ENCODE data around the gene ENTPD5.
A peak's percentile ranks its signal among the peaks of the same experiment; 100 is the strongest.

ENTPD5 gene

GRCh38 chr14:74048281-74048680 is 29.2 kb upstream of the ENTPD5 start:
- no peak for TF ChIP-seq CTCF (IDR thresholded peaks at IDR 0.05; ENCODE audit: low read depth, low read length)
- DNase-seq (ENCODE audit: extremely low read depth, low read depth) = no peak

GRCh38 chr14:74045522-74045921 is 26.4 kb upstream of the ENTPD5 start:
- TF ChIP-seq CTCF (IDR thresholded peaks at IDR 0.05; ENCODE audit: low read depth, low read length) = no peak
- no peak for DNase-seq (ENCODE audit: extremely low read depth, low read depth)

DNA sequence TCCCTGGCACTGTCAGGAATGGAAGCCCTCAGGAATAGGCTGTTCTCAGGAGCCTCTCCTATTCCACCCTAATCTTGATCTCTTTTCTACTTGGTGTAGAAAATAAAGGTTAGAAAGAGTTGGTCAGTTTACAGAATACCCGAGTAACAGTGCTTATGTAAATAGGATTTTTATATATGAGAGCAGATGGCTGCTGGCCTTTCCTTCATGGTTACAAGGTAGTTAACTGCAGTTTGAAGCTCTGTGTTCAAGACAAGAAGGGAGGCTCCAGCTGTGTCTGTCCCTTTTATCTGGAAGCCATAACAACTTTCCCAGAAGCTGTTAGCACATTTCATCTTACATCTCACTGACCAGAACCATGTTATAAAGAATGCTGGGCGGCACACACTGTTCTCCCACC is 23.2 kb upstream of the ENTPD5 start:
- no peak for DNase-seq (ENCODE audit: extremely low read depth, low read depth)
- TF ChIP-seq CTCF (IDR thresholded peaks at IDR 0.05; ENCODE audit: low read depth, low read length) = no peak

GRCh38 chr14:74038020-74038859 is 19.2 kb upstream of the ENTPD5 start:
- peak; percentile 60 for TF ChIP-seq CTCF (IDR thresholded peaks at IDR 0.05; ENCODE audit: low read depth, low read length)
- DNase-seq (ENCODE audit: extremely low read depth, low read depth) = peak; percentile 16

- no peak for DNase-seq (ENCODE audit: extremely low read depth, low read depth)
- no peak for TF ChIP-seq CTCF (IDR thresholded peaks at IDR 0.05; ENCODE audit: low read depth, low read length)
Measured at GRCh38 chr14:74035556-74035955, 16.5 kb upstream of the ENTPD5 start.

DNA sequence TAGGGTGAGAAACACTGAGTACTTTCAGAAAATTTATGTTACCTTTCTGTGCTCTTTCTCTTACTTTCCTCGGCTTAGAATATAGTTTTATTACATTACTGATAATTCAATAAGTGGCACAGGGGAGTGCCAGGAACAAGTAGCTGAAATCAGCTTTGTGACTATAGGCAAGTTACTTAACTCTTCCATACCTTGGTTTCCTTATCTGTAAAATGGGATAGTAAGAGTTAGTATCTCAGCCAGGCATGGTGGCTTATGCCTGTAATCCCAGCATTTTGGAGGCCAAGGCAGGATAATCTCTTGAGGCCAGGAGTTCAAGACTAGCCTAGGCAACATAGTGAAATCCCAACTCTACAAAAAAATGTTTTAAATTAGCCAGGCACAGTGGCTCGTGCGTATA is 15.5 kb upstream of the ENTPD5 start:
- DNase-seq (ENCODE audit: extremely low read depth, low read depth) = no peak
- no peak for TF ChIP-seq CTCF (IDR thresholded peaks at IDR 0.05; ENCODE audit: low read depth, low read length)

- DNase-seq (ENCODE audit: extremely low read depth, low read depth) = no peak
- no peak for TF ChIP-seq CTCF (IDR thresholded peaks at IDR 0.05; ENCODE audit: low read depth, low read length)
Measured at GRCh38 chr14:74029136-74029535, 10.0 kb upstream of the ENTPD5 start.
